Common myeloid progenitor, CD34-positive (primary cell): Measurements from ENCODE around the gene SLC9B2.

ENCODE experiments used
- CTCF ChIA-PET: fragments of 350-600 bp; sonication (Branson Sonifier 250); formaldehyde crosslinking; loops from one replicate; lab custom pipeline; 2021; ENCODE audit warnings: antibody characterized with exemption; lab: Charles Lee
- POLR2A ChIA-PET: fragments of 350-600 bp; sonication (Branson Sonifier 250); formaldehyde crosslinking; loops from one replicate; lab custom pipeline; 2021; ENCODE audit warnings: antibody characterized with exemption; lab: Charles Lee
- DNase-seq, 3 donors: peaks; one replicate each; pipeline versions ENCODE4 v3.0.0 to v3.0.0-alpha.2; 2013
- H3K27ac ChIP-seq, 2 experiments: 1 replicate in 1 of 2; 2 replicates in 1 of 2; pipeline ENCODE4 v1.7.0; 2013; ENCODE audit warnings: inconsistent platforms in 2 of 2, low read length in 2 of 2, mild to moderate bottlenecking in 2 of 2, low read depth in 1 of 2, moderate library complexity in 1 of 2; ENCODE audit not compliant: severe bottlenecking in 2 of 2, insufficient read depth in 1 of 2, poor library complexity in 1 of 2
- H3K27me3 ChIP-seq, 5 experiments: replicated peaks in 2 of 5; 1 replicate in 3 of 5; 2 replicates in 2 of 5; pipeline versions ENCODE4 v1.6.1 to v1.7.0; 2013; ENCODE audit warnings: low read length in 4 of 5, mild to moderate bottlenecking in 2 of 5, moderate library complexity in 2 of 5, inconsistent platforms in 1 of 5; ENCODE audit not compliant: insufficient read depth in 5 of 5, control insufficient read depth in 4 of 5
- H3K36me3 ChIP-seq, 4 experiments: 1 replicate in 2 of 4; 2 replicates in 2 of 4; pipeline versions ENCODE4 v1.6.1 to v1.7.0; 2013; ENCODE audit warnings: low read length in 3 of 4, control low read depth in 1 of 4, mild to moderate bottlenecking in 1 of 4; ENCODE audit not compliant: control insufficient read depth in 4 of 4, insufficient read depth in 4 of 4
- H3K4me1 ChIP-seq, 4 experiments: 1 replicate in 3 of 4; 2 replicates in 1 of 4; pipeline versions ENCODE4 v1.6.1 to v1.7.1; 2013; ENCODE audit warnings: low read length in 3 of 4, mild to moderate bottlenecking in 3 of 4, control low read depth in 1 of 4, inconsistent platforms in 1 of 4, moderate library complexity in 1 of 4; ENCODE audit not compliant: control insufficient read depth in 4 of 4, insufficient read depth in 4 of 4; ENCODE audit errors: control extremely low read depth in 1 of 4
- H3K4me3 ChIP-seq, 7 experiments: 1 replicate in 4 of 7; 2 replicates in 3 of 7; pipeline versions ENCODE4 v1.5.1 to v1.7.0; 2013; ENCODE audit warnings: mild to moderate bottlenecking in 7 of 7, low read length in 6 of 7, moderate library complexity in 6 of 7, inconsistent platforms in 2 of 7, low read depth in 2 of 7, control low read depth in 1 of 7; ENCODE audit not compliant: insufficient read depth in 4 of 7, control insufficient read depth in 1 of 7; ENCODE audit errors: extremely low read depth in 1 of 7
- H3K9me3 ChIP-seq, 5 experiments: 1 replicate in 4 of 5; 2 replicates in 1 of 5; pipeline versions ENCODE4 v1.6.1 to v1.7.1; 2013; ENCODE audit warnings: low read length in 4 of 5, mild to moderate bottlenecking in 2 of 5, inconsistent platforms in 1 of 5, low read depth in 1 of 5, moderate library complexity in 1 of 5; ENCODE audit not compliant: control insufficient read depth in 4 of 5, insufficient read depth in 2 of 5; ENCODE audit errors: control extremely low read depth in 1 of 5
- WGBS: methylation state at CpG from one replicate; pipeline ENCODE4 v1.1.5; 2013; ENCODE audit not compliant: insufficient coverage; 5-methylcytosine and 5-hydroxymethylcytosine counted together

The SLC9B2 gene

DNA sequence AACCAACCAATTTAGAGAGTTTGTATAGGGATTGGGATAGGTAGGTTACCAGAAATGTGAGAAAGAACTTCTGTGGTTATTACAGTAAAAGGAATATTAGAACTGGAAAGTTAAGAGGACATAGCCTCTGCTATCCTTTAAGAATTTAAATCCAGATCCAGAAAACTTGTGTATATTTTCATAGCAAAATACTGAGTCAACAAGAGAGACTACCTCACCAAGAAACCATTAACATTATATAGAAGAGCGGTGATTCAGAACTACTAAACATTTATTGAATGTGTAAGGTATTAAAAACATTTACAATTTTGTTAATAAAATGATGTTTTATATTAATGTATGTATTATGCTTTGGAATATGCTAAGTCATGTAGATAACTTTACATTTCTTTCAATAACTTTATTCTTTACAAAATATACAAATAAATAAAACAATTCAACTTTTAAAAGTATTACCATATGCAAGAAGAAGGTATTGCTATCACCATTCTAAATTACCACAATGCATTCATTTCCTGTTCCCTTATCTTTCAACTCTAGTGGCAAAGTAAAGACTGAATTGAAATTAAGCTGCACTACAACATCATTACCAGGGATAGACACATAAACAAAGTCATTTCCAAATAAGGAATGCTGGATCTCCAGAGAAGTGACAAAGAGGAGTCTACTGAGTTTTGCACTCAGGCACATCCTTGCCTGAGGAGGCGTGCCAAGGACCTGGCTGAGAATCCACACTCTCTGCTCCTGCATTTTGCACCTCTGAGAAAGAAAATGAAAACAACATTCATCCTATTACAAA, 29.2 kb upstream of the SLC9B2 start:
- Histone ChIP-seq H3K36me3 (peaks cover 8 to 36% (median 19%) of the 10 kb centered on the region in 4 experiments), H3K4me1 (no peaks in the 10 kb centered on the region), H3K4me3 (no peak overlapping the region), H3K27me3 (no peaks in the 10 kb centered on the region), H3K9me3 (no peaks in the 10 kb centered on the region), H3K27ac (no peak overlapping the region)
- ChIA-PET POLR2A (no interaction called here), CTCF (no interaction called here)
- 100% methylated on average over 1 of the region's 2 CpGs for WGBS
- DNase-seq, result peak in 1 of 3 donors; percentile 27

GRCh38 chr4:103104886-103105285, 28.3 kb upstream of the SLC9B2 start:
- Histone ChIP-seq H3K36me3 (peaks cover 6 to 28% (median 16%) of the 10 kb centered on the region in 4 experiments), H3K4me1 (no peaks in the 10 kb centered on the region), H3K27me3 (no peaks in the 10 kb centered on the region), H3K27ac (no peak overlapping the region), H3K9me3 (no peaks in the 10 kb centered on the region), H3K4me3 (no peak overlapping the region)
- ChIA-PET POLR2A (no interaction called here), CTCF (no interaction called here)
- no CpG with 5 or more reads among the region's 3 CpGs for WGBS
- DNase-seq, result no peak

DNA sequence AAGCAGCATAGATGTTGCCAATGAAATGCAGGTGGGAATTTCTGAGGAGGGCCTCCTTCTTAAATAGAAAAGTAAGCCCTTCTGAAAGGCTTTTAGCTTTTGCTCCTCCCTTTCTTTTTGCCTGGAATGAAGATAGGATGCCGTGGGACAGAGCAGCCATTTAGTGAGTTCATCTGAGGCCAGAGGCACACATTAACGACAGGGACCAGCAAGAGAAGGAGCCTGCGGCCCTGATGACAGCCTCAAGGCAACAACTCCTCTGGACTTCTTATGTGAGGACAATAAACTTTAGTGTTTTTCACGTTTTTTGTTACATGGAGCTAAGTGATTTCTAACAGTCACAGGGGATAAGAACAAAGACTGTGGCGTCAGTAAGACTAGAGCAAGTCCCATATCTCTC, 24.1 kb upstream of the SLC9B2 start:
- CTCF ChIA-PET, result interaction anchor here (0.9 to 3.7 kb wide), 9 partner anchors 7 to 63 kb away, joined by 3 to 19 read pairs (median 4); no protein-coding TSS in a partner anchor
- H3K27ac ChIP-seq, result no peak overlapping the region
- POLR2A ChIA-PET, result no interaction called here
- H3K9me3 ChIP-seq, result no peaks in the 10 kb centered on the region
- H3K4me3 ChIP-seq, result no peak overlapping the region
- no peaks in the 10 kb centered on the region for H3K27me3 ChIP-seq
- H3K36me3 ChIP-seq, result peaks cover 0 to 3% (median 0%) of the 10 kb centered on the region in 4 experiments
- H3K4me1 ChIP-seq, result peaks cover 9 to 12% (median 10%) of the 10 kb centered on the region in 4 experiments
- no peak for DNase-seq
- WGBS, result 92% methylated on average over 4 of the region's 5 CpGs

DNA sequence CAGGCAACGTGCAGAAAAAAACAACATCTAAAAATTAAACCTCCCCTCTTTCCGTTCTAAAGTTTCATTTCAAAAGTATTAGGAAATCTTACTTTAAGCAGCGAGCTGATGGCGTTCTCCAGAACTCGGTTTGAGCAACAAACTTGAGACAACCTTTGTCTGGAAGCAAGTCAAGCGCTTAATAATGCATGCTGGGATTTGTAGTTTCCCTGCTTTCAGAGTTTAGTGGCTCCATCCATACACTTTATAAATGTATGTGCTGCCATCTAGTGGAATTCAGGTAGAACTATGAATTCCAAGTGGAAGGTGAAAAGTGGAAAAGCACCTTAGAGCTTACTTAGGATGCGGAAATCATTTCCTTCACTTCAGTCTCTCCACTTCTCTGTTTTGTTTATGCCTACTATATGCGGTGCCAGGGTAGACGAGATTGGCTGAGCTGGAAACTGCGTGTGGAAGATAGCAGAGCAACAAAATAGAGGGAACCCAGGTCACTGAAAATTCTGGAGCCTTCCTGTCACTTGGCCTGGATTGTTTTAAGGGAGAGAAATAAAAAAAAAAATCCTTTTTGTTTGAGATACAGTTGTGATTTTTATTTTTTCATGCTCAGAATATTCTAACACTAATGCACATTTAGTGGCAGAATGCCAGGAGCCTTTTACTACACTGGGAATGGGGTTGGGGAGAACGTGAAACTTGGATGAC, 23.3 kb upstream of the SLC9B2 start, which contains the start of gene BDH2:
Gene BDH2, minus strand, starts transcription at position 144 of the 702 bp plus-strand sequence. CDS start 3,580 bp downstream, outside the sequence.
- no peaks in the 10 kb centered on the region for H3K9me3 ChIP-seq
- H3K36me3 ChIP-seq, result peaks cover 0 to 3% (median 1%) of the 10 kb centered on the region in 4 experiments
- H3K4me3 ChIP-seq, result peak within 1 kb of the TSS in 6 of 7 experiments; percentile 64 to 95 (median 77)
- peak; percentile 87 to 95 (median 94) for DNase-seq
- H3K27ac ChIP-seq, result peak within 1 kb of the TSS in 1 of 2 experiments; percentile 67
- ChIA-PET CTCF (interaction anchor here (0.9 to 3.7 kb wide), 13 partner anchors 8 to 670 kb away, joined by 3 to 19 read pairs (median 4); no protein-coding TSS in a partner anchor), POLR2A (interaction anchor here (0.6 kb wide), 1 partner anchor 210 kb away, joined by 4 read pairs; no protein-coding TSS in a partner anchor)
- WGBS, result 3% methylated on average over 5 of the region's 11 CpGs
- no peaks in the 10 kb centered on the region for H3K27me3 ChIP-seq
- H3K4me1 ChIP-seq, result peaks cover 9 to 12% (median 10%) of the 10 kb centered on the region in 4 experiments

- Histone ChIP-seq H3K27me3 (no peaks in the 10 kb centered on the region), H3K36me3 (peaks cover 0 to 4% (median 2%) of the 10 kb centered on the region in 4 experiments), H3K27ac (peak overlapping the region in 1 of 2 experiments; percentile 67), H3K4me1 (peaks cover 9 to 12% (median 10%) of the 10 kb centered on the region in 4 experiments), H3K9me3 (no peaks in the 10 kb centered on the region), H3K4me3 (peak overlapping the region in 6 of 7 experiments; percentile 64 to 95 (median 77))
- WGBS, result 90% methylated on average over 2 of the region's 4 CpGs
- no peak for DNase-seq
- POLR2A ChIA-PET, result no interaction called here
- CTCF ChIA-PET, result interaction anchor here (0.9 to 3.7 kb wide), 10 partner anchors 8 to 478 kb away, joined by 3 to 19 read pairs (median 4); no protein-coding TSS in a partner anchor
These were observed 22.3 kb upstream of the SLC9B2 start for GRCh38 chr4:103098756-103099440.

DNA sequence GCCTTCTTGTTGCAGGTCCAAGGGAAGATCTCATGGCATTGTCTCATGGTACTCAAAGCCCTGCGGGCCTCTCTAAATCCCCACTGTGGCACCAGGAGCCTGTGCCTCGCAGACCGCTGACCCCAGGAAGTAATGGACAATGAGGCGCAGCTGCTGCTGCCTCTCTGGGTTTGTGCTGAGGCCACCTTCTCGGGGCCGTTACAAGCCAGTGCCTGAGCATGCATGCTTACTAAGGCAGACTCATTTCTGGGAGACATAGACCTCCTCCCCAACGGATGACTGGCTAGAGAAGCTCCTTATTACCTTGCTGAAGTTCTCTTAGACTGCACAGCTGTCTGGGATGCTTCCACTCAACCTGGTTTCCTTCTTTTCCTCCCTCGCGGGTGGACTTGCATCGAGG, 21.8 kb upstream of the SLC9B2 start:
- Histone ChIP-seq H3K4me3 (peak overlapping the region in 2 of 7 experiments; percentile 82 to 84), H3K9me3 (no peaks in the 10 kb centered on the region), H3K4me1 (peaks cover 9 to 12% (median 10%) of the 10 kb centered on the region in 4 experiments), H3K36me3 (peaks cover 0 to 4% (median 2%) of the 10 kb centered on the region in 4 experiments), H3K27ac (no peak overlapping the region), H3K27me3 (no peaks in the 10 kb centered on the region)
- ChIA-PET POLR2A (no interaction called here), CTCF (interaction anchor here (0.9 to 2.4 kb wide), 3 partner anchors 18 to 477 kb away, joined by 3 to 13 read pairs (median 3); no protein-coding TSS in a partner anchor)
- 96% methylated on average over 10 of the region's 10 CpGs for WGBS
- DNase-seq, result no peak
